Effector memory CD8-positive, alpha-beta T cell (primary cell): ENCODE results near the gene LMAN2.

Experiments used
- ATAC-seq: fragments of 150-1000 bp; cut with Tn5 transposase; replicated peaks from 2 replicates; pipeline ENCODE4 v1.10.0; 2021; ENCODE audit warnings: mild to moderate bottlenecking, moderate library complexity
- DNase-seq, 3 experiments: peaks; one replicate each; pipeline ENCODE4 v3.0.0; 2021
- H3K27ac Mint-ChIP-seq, 2 donors: one replicate each; pipeline ENCODE4 v1.8.0; 2022; ENCODE audit warnings: mild to moderate bottlenecking in 2 of 2, mixed read lengths in 2 of 2, moderate library complexity in 2 of 2
- H3K27me3 Mint-ChIP-seq, 2 donors: one replicate each; pipeline ENCODE4 v1.8.0; 2022; ENCODE audit warnings: mixed read lengths in 2 of 2
- H3K36me3 Mint-ChIP-seq: one replicate; pipeline ENCODE4 v1.8.0; 2022; ENCODE audit warnings: mild to moderate bottlenecking, moderate library complexity, mixed read lengths; ENCODE audit not compliant: insufficient read depth
- H3K4me1 Mint-ChIP-seq, 2 donors: one replicate each; pipeline ENCODE4 v1.8.0; 2022; ENCODE audit warnings: low read depth in 2 of 2, mixed read lengths in 2 of 2
- H3K4me3 Mint-ChIP-seq, 2 donors: one replicate each; pipeline ENCODE4 v1.8.0; 2022; ENCODE audit warnings: mild to moderate bottlenecking in 2 of 2, mixed read lengths in 2 of 2, moderate library complexity in 2 of 2
- H3K9me3 Mint-ChIP-seq, 2 donors: one replicate each; pipeline ENCODE4 v1.8.0; 2022; ENCODE audit warnings: mixed read lengths in 2 of 2

Gene LMAN2

DNA sequence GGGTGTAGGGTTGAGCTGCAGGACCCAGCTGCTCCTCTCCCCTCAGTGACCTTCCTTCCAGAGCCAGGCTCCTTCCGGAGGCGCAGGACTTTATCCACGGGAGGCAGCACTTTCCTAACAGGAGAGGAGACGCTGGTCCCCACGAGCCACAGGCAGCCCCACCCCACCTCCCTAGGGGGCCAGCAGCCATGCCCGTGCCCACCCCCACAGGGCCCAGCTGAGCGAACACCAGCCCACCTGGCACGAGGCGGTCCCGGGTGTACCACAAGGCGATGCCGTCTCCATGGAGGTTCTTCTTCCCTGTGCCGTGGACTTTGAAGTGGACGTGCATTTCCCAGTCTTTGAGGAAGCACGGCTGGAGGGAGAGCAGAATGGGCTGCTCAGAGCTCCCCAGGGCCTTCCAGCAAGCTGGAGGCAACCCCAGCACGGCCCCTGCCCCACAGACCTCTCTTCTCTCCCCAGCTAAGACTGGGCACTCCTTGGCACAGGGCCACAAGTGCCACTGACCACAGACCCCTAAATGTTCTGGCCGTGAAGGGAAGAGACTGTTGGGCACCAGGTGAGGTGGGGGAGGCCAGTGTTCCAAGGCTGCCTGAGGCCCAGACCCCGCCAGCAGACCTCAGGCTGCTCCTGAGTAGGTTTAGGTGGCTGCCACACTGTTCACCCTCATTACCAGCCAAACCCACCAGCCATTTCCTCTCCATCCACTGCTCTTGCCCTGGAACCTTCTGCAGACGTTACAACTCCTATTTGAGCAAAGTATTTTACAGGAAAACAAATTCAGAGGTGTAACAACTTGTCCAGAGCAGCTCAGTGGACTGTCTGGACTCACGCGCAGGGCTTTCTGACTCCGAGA lies 13.0 kb downstream of the LMAN2 start:
- no peak for DNase-seq
- peak overlapping the region; percentile 9 to 91 for H3K27ac Mint-ChIP-seq
- peaks cover 31 to 35% of the 10 kb centered on the region in 2 donors for H3K4me1 Mint-ChIP-seq
- peak overlapping the region; percentile 40 to 41 for H3K4me3 Mint-ChIP-seq
- peaks cover 65% of the 10 kb centered on the region for H3K36me3 Mint-ChIP-seq
- H3K9me3 Mint-ChIP-seq, result no peaks in the 10 kb centered on the region
- H3K27me3 Mint-ChIP-seq, result no peaks in the 10 kb centered on the region
- no peak for ATAC-seq

DNA sequence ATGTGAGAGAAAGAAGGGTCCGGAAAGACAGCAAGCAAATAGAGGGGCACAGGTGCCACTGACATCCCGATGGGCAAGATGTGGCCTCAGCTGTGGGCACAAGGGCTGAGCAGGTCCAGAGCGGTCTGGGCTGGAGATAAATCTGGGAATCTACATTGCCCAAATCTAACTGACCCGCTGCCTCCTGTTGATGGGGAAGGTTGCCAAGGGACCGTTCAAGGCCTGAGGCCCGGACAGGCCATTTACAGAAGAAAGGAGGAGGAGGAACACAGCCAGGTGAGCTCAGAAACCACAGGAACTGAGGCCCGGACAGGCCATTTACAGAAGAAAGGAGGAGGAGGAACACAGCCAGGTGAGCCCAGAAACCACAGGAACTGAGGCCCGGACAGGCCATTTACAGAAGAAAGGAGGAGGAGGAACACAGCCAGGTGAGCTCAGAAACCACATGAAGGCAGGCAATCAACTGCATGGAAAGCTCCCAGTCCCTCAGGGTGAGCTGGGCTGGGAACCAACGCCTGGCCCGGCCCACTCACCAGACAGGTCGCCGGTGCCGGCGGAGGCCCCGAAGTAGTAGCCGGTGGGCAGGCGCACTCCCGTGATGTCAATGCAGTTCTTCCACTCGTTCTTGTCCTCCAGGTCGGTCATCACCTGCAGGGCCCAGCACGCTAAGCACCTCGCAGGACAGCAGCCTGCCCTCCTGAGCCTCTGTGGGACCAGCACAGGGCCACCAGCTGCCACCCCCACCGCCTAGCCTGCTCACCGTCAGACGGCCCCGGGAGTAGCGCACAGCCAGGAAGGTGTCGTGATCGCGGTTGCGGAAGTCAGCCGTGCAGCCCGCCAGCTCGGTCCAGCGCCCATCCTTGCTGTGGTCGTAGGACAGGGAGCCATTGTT lies 14.6 kb downstream of the LMAN2 start:
- ATAC-seq (no peak), DNase-seq (no peak)
- Mint-ChIP-seq H3K27me3 (no peaks in the 10 kb centered on the region), H3K27ac (peak overlapping the region; percentile 62 to 82), H3K9me3 (no peaks in the 10 kb centered on the region), H3K4me3 (no peak overlapping the region), H3K36me3 (peaks cover 64% of the 10 kb centered on the region), H3K4me1 (peaks cover 31 to 37% of the 10 kb centered on the region in 2 donors)

DNA sequence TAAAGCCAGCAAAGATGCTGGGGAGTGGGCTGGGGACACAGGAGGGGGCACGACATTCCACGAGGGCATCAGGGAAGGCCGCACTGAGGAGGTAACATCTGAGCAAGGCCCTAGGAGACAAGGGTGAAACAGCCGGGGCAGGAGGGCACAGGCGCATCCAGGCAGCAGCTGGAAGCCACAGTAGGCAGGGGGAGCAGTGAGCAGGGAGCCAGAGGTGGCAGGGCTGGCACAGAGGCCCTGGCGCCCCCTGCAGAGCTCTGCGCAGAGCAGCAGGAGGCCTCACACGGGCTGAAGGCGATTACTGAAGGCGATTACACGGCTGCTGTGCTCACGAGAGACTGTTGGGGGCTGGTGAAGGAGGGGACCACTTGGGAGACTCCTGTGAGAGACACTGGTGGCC lies 15.4 kb downstream of the LMAN2 start:
- Mint-ChIP-seq H3K27ac (peak overlapping the region; percentile 62 to 82), H3K36me3 (peaks cover 63% of the 10 kb centered on the region), H3K4me3 (no peak overlapping the region), H3K9me3 (no peaks in the 10 kb centered on the region), H3K4me1 (peaks cover 38 to 41% of the 10 kb centered on the region in 2 donors), H3K27me3 (no peaks in the 10 kb centered on the region)
- ATAC-seq, result peak; percentile 41
- DNase-seq, result no peak

DNA sequence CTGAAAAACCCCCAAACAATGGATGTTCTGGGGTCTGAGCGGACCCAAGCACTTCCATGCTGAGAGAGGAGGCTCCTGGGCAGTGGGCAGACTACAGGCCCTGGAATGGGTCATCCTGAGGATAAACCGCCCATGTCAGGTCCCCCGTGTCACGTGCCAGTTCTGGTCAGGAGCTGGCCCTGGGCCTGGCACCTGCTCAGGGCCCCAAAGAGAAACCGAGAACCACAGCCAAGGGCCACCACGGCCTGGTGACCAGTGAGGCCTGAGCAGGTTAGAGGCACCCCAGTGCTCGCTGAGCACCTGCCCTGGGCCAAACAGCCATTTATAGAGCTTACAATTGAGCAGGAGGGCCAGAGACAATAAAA lies 15.8 kb downstream of the LMAN2 start:
- peaks cover 64% of the 10 kb centered on the region for H3K36me3 Mint-ChIP-seq
- no peaks in the 10 kb centered on the region for H3K9me3 Mint-ChIP-seq
- peaks cover 41 to 44% of the 10 kb centered on the region in 2 donors for H3K4me1 Mint-ChIP-seq
- peak overlapping the region in 1 of 2 donors; percentile 17 for H3K4me3 Mint-ChIP-seq
- H3K27me3 Mint-ChIP-seq, result no peaks in the 10 kb centered on the region
- no peak for ATAC-seq
- DNase-seq, result no peak
- peak overlapping the region in 1 of 2 donors; percentile 82 for H3K27ac Mint-ChIP-seq

DNA sequence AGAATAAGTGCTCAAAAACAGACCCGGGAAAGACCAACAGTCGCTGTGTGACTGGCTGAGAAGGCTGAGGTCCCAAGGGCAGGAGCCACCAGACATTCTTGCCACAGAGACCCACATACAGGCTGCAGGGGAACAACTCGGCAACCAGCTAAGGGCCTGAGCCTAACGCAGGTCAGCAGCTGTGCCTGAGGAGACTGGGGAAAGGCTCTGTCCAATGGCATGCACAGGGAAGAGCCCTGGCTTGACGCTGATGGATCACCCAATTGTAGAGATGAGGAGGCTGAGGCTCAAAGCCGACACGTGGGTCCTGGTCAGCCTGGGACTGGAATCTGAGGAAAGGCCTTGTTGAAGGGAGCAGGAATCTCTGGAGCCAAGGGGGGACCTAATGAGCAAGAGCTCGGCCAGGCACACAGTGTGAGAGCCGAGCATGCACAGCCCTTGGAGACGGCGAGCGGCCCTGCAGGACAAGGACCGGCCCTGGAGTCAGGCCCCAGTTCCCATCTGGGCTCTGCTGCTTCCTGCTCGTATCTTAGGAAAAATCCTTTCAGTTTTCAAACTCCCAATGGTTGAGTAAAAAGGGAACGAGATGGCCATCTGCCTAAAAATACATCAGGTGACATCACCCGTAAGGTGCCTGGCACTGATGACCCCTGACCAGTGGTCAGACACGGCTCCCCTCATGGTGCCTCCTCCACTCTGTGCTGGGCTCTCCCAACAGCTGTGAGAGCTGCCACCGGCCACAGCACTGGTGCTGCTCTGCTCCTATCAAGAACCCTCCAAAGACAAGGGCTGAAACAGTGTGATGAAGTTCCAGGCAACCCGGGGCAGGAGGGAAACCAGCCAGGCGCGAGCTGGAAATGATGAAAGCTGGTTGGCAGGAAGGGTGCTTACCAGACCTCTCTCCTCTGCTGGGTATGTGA lies 16.4 kb downstream of the LMAN2 start:
- ATAC-seq (no peak), DNase-seq (no peak)
- H3K36me3 Mint-ChIP-seq, result peaks cover 70% of the 10 kb centered on the region
- H3K27ac Mint-ChIP-seq, result peak overlapping the region in 1 of 2 donors; percentile 6
- H3K4me3 Mint-ChIP-seq, result no peak overlapping the region
- H3K27me3 Mint-ChIP-seq, result no peaks in the 10 kb centered on the region
- H3K9me3 Mint-ChIP-seq, result no peaks in the 10 kb centered on the region
- peaks cover 42 to 47% of the 10 kb centered on the region in 2 donors for H3K4me1 Mint-ChIP-seq

DNA sequence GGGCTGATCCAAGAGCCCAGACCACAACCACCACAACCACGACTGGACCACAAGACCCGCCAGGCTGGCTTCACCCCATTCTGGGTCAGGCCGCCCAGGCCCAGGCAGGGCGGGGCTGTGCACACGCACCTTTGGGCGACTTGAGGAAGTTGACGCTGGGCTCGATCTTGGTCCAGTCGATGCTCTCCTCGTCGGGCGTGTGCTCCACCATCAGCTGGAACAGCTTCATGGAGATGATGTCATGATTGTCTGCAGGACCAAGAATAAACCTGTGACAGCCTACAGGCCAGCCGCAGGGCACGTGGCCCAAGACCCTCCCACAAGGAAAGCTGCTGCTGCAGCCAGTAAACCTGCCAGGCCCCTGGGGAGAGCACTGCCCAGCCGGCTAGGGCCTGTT lies 17.3 kb downstream of the LMAN2 start:
- no peaks in the 10 kb centered on the region for H3K9me3 Mint-ChIP-seq
- ATAC-seq, result no peak
- peak overlapping the region in 1 of 2 donors; percentile 41 for H3K27ac Mint-ChIP-seq
- no peak for DNase-seq
- no peaks in the 10 kb centered on the region for H3K27me3 Mint-ChIP-seq
- H3K4me3 Mint-ChIP-seq, result no peak overlapping the region
- H3K36me3 Mint-ChIP-seq, result peaks cover 64% of the 10 kb centered on the region
- H3K4me1 Mint-ChIP-seq, result peaks cover 33 to 39% of the 10 kb centered on the region in 2 donors

DNA sequence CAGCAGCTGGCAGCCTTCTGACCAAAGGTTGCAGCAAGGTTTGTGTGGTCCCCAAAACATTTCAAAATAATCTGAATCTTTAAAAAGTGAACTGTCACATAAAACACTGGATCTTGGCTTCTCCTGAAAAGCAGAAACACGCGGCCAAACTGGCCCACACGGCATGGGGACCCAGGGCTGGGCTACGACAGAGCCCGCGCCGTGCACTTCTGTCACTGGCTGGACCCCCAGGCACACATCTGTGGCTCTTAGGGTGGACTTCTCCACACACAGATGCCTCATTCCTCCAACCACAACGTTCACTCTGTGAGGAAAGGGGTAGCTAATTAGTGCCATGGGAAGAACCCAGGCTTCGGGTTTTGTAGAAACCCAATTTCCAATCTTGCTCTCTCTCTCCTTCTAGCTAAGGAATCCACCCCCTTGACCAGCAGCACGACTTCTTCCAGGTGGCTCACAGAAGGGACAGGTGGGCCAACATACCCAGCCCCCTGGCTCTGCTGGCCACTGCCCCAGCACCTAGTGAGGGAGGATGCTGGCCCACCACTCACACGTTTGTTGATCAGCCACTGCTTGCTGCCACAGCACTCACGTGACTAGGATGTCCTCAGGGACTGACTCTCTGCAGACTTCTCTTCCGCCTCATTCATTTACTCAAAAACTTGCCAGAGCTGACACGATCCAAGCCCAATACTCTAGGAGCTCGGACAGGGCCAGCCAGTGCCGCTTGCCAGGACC lies 17.9 kb downstream of the LMAN2 start:
- no peaks in the 10 kb centered on the region for H3K9me3 Mint-ChIP-seq
- no peaks in the 10 kb centered on the region for H3K27me3 Mint-ChIP-seq
- H3K4me3 Mint-ChIP-seq, result no peak overlapping the region
- peak overlapping the region in 1 of 2 donors; percentile 41 for H3K27ac Mint-ChIP-seq
- H3K4me1 Mint-ChIP-seq, result peaks cover 27 to 34% of the 10 kb centered on the region in 2 donors
- ATAC-seq (no peak), DNase-seq (no peak)
- H3K36me3 Mint-ChIP-seq, result peaks cover 60% of the 10 kb centered on the region

DNA sequence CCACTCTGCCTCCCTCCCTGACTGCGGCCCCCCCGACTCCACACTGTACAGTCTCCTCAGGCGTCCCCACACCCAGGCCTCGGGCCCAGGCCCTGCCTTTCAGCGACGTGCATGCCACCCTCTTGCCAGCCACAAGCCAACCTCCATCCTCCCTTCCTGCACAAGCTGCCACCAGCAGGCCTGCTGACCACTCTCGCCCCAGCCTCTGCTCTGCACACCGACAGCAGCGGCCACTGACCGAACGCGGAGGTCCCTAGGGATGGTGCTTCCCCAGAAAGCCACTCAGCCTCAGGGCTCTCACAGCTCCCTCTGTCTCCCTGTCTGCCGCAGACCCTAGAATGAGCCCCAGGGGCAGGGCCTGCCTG lies 18.6 kb downstream of the LMAN2 start:
- H3K4me3 Mint-ChIP-seq, result no peak overlapping the region
- H3K4me1 Mint-ChIP-seq, result peaks cover 27 to 39% of the 10 kb centered on the region in 2 donors
- no peaks in the 10 kb centered on the region for H3K9me3 Mint-ChIP-seq
- ATAC-seq (no peak), DNase-seq (no peak)
- no peak overlapping the region for H3K27ac Mint-ChIP-seq
- no peaks in the 10 kb centered on the region for H3K27me3 Mint-ChIP-seq
- peaks cover 62% of the 10 kb centered on the region for H3K36me3 Mint-ChIP-seq

DNA sequence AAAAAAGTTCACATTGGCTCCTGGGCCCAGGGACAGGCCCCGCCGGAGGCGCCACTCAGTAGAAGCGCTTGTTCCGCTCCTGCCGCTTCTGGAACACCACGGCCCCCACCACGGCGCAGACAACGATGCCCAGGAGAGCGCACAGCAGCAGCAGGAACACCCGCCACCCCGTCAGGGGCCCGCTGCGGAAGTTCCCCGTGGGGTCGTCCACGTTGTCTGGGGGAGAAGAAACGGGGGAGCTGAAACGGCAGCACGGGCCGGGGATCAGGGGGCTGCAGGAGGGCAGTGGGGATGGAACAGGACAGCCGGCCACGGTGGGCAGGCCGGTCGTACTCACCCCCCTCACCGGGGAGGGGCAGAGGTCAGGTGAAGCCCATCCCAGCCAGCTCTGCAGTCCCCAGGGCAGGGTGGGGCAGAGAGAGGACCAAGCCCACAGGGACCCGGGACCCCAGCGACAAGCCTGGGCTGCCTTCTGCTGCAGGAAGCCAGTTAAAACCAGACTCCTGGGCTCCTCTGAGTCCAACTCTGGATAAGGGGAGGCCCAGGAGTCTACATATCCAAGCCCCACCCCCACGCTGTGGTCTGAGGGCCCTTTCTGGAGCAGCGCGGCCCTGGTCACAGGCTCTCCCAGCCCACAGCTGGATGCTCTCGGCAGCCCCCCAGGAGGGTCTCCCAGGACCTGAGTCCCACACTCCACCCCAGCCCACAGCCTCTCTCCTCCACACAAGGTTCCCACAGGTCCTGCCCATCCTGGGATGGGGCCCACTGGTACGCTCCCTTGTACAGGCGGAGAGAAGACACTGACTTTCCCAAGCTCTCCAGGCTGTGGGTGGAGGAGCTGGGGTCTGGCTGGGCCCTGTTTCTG lies 19.2 kb downstream of the LMAN2 start:
- peak overlapping the region; percentile 73 to 90 for H3K27ac Mint-ChIP-seq
- no peaks in the 10 kb centered on the region for H3K9me3 Mint-ChIP-seq
- peaks cover 31 to 41% of the 10 kb centered on the region in 2 donors for H3K4me1 Mint-ChIP-seq
- no peak for DNase-seq
- H3K4me3 Mint-ChIP-seq, result no peak overlapping the region
- no peak for ATAC-seq
- no peaks in the 10 kb centered on the region for H3K27me3 Mint-ChIP-seq
- H3K36me3 Mint-ChIP-seq, result peaks cover 60% of the 10 kb centered on the region

DNA sequence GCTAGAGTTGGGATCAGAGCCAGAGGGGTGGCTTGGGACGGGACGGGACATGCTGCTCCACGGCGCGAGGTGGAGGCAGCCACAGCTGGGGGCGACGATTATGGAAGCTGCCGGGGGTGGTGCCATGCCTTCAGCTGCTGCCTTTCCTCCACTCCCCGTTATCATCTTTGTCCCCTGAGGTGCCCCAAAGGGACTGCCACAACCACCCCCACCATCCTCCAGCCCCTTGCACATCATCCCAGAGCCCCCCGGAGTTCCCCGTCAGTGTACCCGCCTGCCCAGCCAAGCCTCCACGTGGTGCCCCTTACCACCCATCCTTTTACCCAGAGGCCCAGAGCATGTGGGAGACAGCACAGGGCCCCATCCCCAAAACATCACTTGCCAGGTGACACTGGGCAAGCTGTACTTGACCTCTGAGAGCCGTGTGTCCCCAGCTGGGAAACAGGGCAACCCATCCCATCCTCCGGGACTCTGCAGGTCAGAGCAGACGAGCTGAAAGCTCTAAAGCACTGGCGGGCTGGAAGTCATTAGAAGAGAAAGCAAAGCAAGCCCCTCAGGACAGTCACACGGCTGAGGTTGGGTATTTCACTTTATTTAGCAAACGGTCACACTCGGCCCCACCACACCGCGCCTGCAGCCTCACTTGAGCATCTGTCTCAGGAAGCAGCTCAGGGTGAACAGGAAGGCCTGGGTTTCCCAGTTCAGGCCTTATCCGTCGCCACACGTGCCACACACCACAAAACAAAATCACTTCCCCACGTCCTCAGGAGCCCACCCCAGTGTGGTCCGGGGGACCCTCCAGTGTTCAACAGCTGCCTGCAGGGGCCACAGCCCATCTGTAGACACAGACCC lies 20.3 kb downstream of the LMAN2 start:
- Mint-ChIP-seq H3K4me3 (peak overlapping the region; percentile 7 to 31), H3K27ac (peak overlapping the region; percentile 73 to 90), H3K36me3 (peaks cover 57% of the 10 kb centered on the region), H3K4me1 (peaks cover 27 to 36% of the 10 kb centered on the region in 2 donors), H3K27me3 (no peaks in the 10 kb centered on the region), H3K9me3 (no peaks in the 10 kb centered on the region)
- ATAC-seq (peak; percentile 19), DNase-seq (no peak)

DNA sequence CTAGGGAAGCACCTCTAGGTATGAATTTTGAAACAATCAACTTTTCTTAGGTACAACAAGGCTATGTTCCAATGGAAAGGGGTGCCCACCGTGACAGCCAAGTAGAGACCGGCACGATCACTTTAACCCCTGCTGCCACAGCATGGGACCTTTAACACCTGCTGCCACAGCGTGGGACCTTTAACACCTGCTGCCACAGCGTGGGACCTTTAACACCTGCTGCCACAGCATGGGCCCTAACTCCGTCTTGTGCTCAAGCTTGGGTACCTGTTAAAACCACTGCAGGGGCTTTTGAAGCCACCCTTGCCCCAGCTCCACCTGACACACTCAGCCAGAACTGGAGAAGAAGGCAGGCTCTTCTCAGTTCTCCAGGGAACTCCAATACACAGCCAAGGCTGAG lies 21.6 kb downstream of the LMAN2 start:
- no peaks in the 10 kb centered on the region for H3K9me3 Mint-ChIP-seq

More for the DNA sequence above, 21.6 kb downstream of the LMAN2 start:
- H3K27ac Mint-ChIP-seq, result peak overlapping the region in 1 of 2 donors; percentile 90
- H3K4me1 Mint-ChIP-seq, result peaks cover 22 to 36% of the 10 kb centered on the region in 2 donors
- ATAC-seq (no peak), DNase-seq (no peak)
- H3K4me3 Mint-ChIP-seq, result no peak overlapping the region
- H3K36me3 Mint-ChIP-seq, result peaks cover 46% of the 10 kb centered on the region
- no peaks in the 10 kb centered on the region for H3K27me3 Mint-ChIP-seq
